ENCODE results near the gene HCN2. TPM values are rescaled to one million over a fixed set of nuclear protein-coding genes. Genes with fewer than 3 reads are reported as not detected.
A peak's percentile ranks its signal among the peaks of the same experiment; 100 is the strongest.

The HCN2 gene
- total and polyA plus RNA-seq, 2 of the 13 experiments (the other 11 are each of a cell fraction or from before 2014, with no cell fraction given) = 0.01 TPM; not detected in 1

GRCh38 chr19:572140-572742 lies 17.4 kb upstream of the HCN2 start, which contains the start of gene BSG (continued):
- TF ChIP-seq SP5 (CRISPR knock-in tag; IDR thresholded peaks at IDR 0.05; ENCODE audit: borderline replicate concordance, low read depth) = 0 out of 2 replicates have a peak, but pooled peaks have one; percentile 4
- no peak for TF ChIP-seq KAT8 (CRISPR knock-in tag; IDR thresholded peaks at IDR 0.05)
- TF ChIP-seq FOSL1 (CRISPR knock-in tag; IDR thresholded peaks at IDR 0.05; ENCODE audit: borderline replicate concordance) = no peak
- no peak for TF ChIP-seq ZKSCAN5 (CRISPR knock-in tag; IDR thresholded peaks at IDR 0.05)
- peak; percentile 97 for TF ChIP-seq ZBTB14 (CRISPR knock-in tag; IDR thresholded peaks at IDR 0.05)
- peak; percentile 53 for TF ChIP-seq GABPB1 (CRISPR knock-in tag; IDR thresholded peaks at IDR 0.05)
- peak; percentile 33; the same call in 1 of the 2 replicates for TF ChIP-seq ELF3 (CRISPR knock-in tag; IDR thresholded peaks at IDR 0.05)
- TF ChIP-seq DRAP1 (CRISPR knock-in tag; IDR thresholded peaks at IDR 0.05) = peak; percentile 98
- TF ChIP-seq ZBTB49 (CRISPR knock-in tag; IDR thresholded peaks at IDR 0.05; ENCODE audit: borderline replicate concordance) = no peak
- 0 out of 2 replicates have a peak, but pooled peaks have one; percentile 54 for TF ChIP-seq ZNF235 (CRISPR knock-in tag; IDR thresholded peaks at IDR 0.05; ENCODE audit: borderline replicate concordance)
- peak; percentile 26; the same call in 1 of the 2 replicates for TF ChIP-seq YEATS2 (CRISPR knock-in tag; IDR thresholded peaks at IDR 0.05; ENCODE audit: borderline replicate concordance)
- peak; percentile 91 for TF ChIP-seq GMEB1 (CRISPR knock-in tag; IDR thresholded peaks at IDR 0.05; ENCODE audit: borderline replicate concordance)
- TF ChIP-seq IKZF4 (CRISPR knock-in tag; IDR thresholded peaks at IDR 0.05; ENCODE audit: borderline replicate concordance, low read depth, not compliant biosample characterization) = peak; percentile 85
- 0 out of 2 replicates have a peak, but pooled peaks have one; percentile 35 for TF ChIP-seq ZGPAT (CRISPR knock-in tag; IDR thresholded peaks at IDR 0.05)
- peak; percentile 62 for TF ChIP-seq SKI (IDR thresholded peaks at IDR 0.05; ENCODE audit: partially characterized antibody)
- peak; percentile 52; the same call in 1 of the 2 replicates for TF ChIP-seq ZNF333 (CRISPR knock-in tag; IDR thresholded peaks at IDR 0.05; ENCODE audit: borderline replicate concordance)
- peak; percentile 14; the same call in 1 of the 2 replicates for TF ChIP-seq FOXA3 (CRISPR knock-in tag; IDR thresholded peaks at IDR 0.05)
- no peak for TF ChIP-seq LCORL (IDR thresholded peaks at IDR 0.05)
- TF ChIP-seq LCORL (CRISPR knock-in tag; IDR thresholded peaks at IDR 0.05) = peak; percentile 71; the same call in 1 of the 2 replicates

Data from HepG2 (cell line).